CD4-positive, alpha-beta T cell treated with Interleukin-6 at 100 ng/mL for 8 hours (primary cell): ENCODE measurements around the gene TAS2R20.
"Not testable (repeated sequence)": the region's sequence is repeated elsewhere in the genome, so short reads cannot be mapped to it uniquely, and the experiment has no call there.

Experiments used
- DNase-seq: peaks from one replicate; pipeline ENCODE4 v3.0.0-alpha.2; 2020; ENCODE audit warnings: mixed read lengths, low spot score

TAS2R20 gene, protein sequence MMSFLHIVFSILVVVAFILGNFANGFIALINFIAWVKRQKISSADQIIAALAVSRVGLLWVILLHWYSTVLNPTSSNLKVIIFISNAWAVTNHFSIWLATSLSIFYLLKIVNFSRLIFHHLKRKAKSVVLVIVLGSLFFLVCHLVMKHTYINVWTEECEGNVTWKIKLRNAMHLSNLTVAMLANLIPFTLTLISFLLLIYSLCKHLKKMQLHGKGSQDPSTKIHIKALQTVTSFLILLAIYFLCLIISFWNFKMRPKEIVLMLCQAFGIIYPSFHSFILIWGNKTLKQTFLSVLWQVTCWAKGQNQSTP

DNA sequence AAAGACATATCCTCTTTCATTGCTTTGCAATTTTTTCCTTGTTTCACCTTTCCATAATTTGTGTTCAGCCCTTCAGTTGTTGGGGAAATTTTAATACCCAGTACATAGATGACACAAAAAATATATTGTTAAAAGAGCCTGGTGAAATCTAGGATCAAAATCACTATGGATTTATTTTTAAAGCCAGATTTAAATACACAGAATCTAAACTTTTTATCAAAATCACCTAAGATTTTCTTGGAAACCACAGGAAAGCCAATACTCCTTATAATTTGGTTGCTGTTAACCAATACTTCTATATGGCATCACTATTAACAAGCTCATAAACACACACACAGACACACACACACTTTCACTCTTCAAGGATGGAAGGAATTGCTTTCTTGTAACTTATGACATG lies at the start of gene TAS2R20:
Gene TAS2R20, minus strand, starts transcription at position 101 of the 400 bp plus-strand sequence. CDS start 429 bp downstream, outside the sequence.
- DNase-seq = no peak

DNA sequence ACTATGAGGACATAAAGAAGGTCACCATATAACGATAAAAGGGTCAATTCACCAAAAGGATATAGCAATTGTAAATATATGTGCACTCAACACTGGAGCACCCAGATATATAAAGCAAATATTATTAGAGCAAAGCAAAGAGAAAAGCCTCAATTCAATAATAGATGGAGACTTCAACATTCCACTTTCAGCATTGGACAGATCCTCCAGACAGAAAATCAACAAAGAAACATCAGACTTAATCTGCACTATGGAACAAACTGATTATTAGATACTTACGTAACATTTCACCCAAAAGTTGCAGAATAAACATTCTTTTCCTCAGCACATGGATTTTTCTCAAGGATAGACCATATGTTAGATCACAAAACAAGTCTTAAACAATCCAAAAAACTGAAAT lies 43.3 kb upstream of the TAS2R20 start:
- DNase-seq = not testable (repeated sequence)

DNA sequence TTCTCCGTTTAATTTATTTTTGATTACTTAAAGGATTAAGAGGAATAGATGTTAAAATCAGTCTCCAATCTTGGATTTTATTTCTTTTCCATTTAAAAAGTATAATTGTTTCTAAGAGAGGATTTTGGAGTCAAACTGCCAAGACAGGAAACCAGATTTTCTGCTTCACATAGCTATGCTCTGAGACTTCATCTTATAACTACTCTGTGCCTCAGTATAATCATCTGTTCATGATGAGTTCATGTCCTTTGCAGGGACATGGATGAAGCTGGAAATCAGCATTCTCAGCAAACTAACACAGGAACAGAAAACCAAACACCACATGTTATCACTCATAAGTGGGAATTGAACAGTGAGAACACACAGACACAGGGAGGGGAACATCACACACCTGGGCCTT lies 42.1 kb upstream of the TAS2R20 start:
- DNase-seq = no peak

DNA sequence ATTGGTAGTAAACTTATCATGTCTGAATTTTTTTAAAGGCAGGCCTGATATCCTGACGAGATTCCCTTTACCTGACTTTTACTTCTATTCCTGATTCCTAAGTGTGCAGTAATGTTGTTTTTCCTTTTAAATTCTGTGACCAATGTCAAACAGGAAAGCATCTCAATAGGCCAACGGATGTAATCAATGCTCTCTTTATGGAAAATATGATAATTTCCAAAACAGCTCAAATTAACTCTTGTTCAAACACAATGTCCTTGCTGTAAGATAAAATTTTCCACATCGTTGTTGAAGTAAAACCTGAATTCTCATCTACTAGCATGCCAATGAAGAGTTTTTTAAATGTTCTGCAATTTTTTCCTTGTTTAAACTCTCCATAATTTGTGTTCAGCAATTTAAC lies 41.1 kb upstream of the TAS2R20 start:
- DNase-seq = no peak

DNA sequence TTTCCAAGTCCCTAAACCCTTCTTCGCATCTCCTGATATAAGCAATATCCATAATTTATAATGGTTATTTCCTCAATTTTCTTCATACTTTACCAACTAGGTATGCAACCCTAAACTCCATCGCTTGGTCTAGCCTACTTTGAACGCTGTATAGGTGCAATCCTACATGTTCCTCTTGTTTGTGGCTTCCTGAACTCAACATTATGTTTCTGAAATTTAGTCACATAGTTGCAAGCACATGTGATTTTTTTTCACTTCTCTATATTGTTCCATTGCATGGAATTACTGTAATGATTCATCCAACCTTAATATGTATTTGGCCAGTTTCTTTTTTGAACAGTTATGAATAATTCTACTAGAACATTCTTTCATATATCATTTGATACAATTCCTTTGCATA lies 35.9 kb upstream of the TAS2R20 start:
- DNase-seq = not testable (repeated sequence)

DNA sequence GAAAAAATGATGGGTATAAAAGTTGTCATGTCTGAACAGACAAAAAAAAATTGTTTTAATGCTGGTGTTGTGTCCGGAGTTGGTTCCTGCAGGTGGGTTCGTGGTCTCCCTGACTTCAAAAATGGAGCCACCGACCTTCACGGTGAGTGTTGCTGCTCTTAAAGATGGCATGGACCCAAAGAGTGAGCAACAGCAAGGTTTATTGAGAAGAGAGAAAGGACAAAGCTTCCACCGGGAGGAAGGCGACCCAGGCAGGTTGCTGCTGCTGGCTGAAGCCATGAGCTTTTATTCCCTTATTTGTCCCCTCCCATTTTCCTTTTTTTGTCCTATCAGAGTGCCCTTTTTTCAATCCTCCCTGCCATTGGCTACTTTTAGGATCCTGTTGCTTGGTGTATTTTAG lies 33.2 kb upstream of the TAS2R20 start, which contains the start of gene TAS2R31:
Gene TAS2R31, minus strand, starts transcription at position 101 of the 400 bp plus-strand sequence. Its CDS starts 72 bp downstream, at position 29.
- DNase-seq = no peak

DNA sequence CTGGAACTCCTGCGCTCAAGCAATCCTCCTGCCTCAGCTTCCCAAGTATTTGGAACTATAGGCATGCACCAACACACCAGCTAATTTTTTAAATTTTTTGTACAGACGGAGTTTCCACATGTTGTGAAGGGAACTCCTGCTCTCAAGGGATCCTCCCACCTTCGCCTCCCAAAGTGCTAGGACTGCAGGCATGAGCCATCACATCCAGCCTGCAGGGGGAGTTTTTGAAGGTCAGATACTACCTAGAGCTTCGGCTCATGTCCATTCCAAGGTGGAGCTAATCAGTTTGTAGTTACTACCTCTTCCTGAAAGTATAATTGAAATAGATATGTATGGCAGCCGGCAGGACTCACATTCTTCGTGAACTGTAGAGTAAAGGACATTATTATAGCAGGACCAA lies 28.0 kb upstream of the TAS2R20 start:
- DNase-seq = no peak

DNA sequence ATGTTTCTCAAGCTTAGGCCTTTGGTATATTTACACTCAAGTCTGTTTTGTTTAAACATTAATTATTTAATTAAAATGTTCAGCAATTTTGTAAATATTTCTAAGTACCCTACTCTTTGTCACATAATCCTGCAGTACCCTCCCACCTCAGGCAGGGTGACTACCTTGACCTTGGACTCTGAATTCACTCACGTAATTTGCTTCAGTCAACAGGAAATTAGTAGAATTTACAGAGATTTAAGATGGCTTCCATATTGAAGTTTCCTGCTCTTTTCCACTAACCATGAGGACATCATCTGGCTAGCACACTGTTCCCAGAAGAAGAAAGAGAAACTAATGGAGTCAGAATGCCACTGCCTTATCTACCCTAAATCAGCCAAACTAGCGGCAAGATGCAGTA lies 25.3 kb upstream of the TAS2R20 start:
- DNase-seq = no peak

DNA sequence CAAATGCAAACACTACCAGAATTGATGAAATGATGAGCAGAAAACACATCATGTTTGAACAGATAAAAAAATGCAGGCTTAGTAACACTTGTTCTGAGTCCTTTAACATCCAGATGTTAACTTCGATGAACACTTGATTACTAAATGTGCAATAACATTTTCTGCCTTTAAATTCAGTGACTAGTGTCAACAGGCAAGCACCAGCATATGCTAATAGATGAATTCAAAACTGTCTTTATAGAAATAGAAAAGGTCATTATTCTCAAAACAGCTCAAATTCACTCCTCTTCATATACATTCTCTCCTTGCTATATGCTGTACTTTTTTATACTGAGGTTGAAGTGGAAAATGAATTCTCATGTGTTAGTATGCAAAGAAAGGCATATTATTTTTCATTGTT lies 24.4 kb upstream of the TAS2R20 start, which contains the start of gene TAS2R19:
Gene TAS2R19, minus strand, starts transcription at position 101 of the 400 bp plus-strand sequence. Its CDS starts 49 bp downstream, at position 52.
- DNase-seq = no peak

DNA sequence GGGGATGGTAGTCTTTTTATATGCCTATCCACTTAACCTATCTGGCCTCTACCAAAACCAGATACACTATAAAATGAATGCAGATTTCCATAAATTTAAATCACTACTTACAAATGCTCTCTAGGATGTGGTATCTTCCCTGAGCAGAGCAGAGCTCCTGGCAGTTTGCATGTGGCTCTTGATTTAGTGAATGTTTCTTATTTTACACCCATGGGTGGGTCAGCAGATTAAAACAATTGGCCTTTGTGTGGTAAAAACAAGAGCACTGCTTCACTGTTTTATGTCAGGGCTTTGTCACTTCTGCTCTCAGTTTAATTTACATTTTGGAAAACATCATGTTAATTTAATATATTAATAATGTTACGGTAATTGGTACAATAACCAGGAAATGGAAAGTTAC lies 18.8 kb upstream of the TAS2R20 start:
- no peak for DNase-seq

DNA sequence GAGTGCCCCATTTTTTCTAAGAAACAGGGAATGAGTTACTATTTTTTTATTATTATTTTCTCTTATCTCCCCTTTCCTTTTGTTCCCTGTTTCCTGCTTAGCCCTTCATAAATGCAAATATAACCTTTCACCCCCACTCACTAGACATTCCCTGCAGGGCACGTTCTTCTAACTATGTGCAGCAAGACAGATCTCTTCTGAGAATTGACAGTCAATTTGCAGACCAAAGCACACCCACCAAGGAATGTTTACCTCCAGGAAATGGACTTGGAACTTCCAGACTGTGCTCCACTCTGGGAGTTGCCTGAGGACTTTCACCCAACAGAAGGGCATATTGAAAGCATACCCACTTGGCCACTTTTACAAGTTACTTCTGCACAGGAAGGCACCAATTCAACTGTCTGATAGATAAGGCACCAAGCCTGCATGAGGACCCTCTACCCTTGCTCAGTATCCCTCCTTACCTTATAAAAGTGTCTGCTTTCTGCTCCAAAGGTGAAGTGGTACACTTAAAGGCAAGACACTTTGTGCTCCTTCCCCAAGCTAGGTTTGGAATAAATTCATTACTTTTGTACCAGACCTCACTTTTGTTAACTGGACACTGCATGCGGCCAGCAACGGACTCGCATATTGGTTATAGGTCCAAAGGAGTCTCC lies 17.8 kb upstream of the TAS2R20 start:
- DNase-seq = no peak

DNA sequence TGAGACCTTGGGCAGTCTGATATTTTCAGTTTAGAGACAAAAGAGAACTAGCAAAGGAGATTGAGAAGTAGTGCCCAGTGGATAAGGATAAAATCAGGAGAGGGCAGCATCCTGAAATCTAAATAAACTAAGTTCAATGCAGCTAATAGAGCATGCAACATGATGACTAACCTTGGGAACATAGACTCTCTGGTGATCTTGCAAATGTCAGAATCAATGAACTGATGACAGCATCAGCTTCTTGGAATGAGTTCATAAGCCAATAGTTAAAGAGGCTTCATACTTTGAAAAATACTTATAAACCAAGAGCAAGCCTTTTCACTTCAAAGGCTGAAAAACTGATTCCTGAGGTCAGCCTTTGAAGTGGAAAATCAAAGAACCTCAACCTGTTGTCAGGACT lies 16.1 kb upstream of the TAS2R20 start:
- no peak for DNase-seq

DNA sequence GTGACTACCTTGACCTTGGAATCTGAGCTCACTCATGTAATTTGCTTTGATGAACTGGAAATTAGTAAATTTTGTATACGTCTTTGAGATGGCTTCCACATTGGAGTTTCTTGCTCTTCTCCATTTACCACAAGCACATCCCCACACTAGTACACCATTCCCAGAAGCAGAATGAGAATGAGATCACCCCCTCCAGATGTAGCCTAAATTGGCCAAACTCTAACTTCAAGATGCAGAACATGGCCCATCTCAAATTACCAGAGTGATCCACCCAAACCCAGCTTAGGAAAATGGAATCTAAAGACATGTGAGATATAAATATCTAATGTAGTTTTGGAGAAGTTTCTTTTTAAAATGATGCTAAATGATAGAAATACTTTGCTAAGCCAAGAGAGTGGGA lies 9.5 kb upstream of the TAS2R20 start:
- DNase-seq = no peak

DNA sequence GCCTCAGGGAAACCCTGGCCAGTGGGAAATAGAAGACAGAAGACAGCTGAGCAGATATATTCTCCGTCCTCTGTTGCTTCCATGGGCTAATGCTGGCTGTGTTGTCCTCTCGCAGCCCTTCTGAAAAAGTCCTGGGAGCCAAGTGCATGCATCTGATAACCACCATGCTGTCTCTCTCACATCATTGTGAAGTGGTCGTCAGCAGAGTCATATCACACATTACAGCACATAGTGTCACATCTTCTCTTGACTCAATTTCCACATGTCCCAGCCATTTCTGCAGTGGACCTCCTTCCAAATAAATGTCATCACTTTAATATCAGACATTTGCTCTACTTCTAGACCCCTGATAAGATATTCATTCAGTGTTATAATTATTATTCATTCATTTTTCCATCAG lies 3.8 kb downstream of the TAS2R20 start:
- no peak for DNase-seq

DNA sequence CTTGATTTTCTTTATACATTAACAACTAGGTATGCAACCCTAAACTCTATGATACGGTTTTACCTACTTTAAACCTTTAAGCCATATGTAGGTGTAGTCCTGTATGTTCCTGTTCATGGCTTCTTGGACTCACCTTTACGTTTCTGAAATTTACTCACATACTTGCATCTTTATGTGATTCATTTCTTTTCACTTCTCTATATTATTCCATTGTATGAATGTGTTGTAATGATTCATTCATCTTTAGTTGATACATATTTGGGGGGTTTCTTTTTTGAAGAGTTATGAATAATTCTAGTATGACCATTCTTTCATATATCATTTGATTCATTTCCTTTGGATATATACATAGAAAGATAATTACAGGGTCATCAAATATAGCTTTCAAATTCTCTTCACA lies 9.0 kb downstream of the TAS2R20 start:
- DNase-seq = no peak

DNA sequence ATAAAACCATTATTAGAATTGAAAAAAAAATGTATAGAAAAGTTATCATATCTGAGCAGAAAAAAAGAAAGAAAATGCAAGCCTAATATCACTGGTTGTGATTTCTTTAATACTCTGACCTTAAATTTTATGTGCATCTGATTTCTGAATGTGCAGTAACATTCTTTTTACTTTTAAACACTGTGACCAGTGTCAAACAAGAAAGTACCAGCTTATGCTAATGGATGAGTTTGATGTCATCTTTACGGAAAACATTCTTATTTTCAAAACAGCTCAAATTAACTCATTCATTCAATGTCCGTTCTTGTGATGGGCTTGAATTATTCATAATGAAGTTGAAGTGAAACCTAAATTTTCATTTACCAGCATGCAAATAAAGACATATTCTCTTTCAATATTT lies 11.3 kb downstream of the TAS2R20 start, which contains the start of gene TAS2R50:
Gene TAS2R50, minus strand, starts transcription at position 101 of the 400 bp plus-strand sequence. Its CDS starts 52 bp downstream, at position 49.
- DNase-seq = no peak

DNA sequence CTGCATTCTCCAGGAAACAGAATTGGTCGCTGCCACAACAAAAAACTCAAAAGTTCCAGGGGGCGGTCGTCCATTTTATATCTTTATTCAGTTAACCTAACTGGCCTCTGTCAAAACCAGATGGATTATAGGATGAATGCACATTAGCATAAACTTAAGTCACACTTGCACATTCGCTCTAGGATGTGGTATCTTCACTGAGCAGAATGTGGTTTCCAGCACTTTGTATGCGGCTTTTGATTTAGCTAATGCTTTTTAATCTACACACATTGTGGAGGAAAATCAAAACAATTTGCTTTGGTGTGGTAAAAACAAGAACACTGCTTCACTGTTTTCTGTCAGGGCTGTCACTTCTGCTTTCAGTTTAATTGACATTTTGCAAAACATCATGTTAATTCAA lies 15.9 kb downstream of the TAS2R20 start:
- peak; percentile 60 for DNase-seq

DNA sequence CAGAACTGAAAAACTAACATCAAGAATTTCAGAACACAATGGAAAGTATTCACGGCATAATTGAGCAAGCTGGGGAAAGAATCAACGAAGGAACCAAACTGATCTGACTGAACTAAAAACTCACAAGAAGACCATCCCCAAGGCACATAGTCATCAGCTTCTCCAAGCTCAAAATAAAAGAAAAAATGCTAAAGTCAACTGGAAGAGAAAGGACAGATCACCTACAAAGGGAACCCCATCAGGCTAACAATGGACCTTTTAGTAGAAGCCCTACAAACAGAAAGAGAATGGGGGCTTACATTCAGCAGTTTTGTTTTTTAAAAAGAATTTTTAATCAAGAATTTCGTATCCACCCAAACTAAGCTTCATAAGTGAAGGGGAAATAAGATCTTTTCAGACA lies 23.1 kb downstream of the TAS2R20 start:
- DNase-seq = no peak

DNA sequence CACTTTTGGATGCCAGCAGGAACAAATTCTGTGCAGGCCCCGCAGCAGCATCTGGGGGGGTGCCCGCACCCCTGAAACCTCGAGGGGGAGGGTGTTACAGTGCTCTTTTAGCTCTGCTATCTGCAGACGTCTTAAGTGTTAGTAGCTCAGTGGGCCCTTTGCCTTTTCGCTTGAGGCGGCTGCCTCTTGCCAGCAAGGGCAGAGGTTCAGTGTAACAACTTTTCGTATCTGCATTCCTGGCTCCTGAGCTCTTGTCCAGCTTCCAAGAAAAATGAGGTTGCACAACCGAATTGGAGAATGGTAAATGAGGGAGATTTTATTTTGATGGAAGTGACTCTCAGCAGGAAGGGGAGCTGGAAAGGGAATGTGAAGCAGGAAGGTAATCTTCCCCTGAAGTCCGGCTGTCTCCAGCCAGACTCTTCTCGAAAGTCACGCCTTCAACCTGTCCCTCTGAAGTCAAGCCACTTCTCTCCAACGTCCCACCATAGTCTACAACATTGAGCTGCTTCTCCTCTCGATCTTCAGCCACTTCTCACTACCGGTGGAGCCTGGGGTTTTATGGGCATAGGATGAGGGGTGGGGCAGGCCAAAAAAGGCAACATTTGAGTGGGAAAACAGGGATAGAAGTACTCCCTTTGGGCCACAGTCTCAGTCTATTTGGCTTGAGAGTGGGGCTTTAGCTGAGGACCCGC lies 29.2 kb downstream of the TAS2R20 start:
- no peak for DNase-seq

DNA sequence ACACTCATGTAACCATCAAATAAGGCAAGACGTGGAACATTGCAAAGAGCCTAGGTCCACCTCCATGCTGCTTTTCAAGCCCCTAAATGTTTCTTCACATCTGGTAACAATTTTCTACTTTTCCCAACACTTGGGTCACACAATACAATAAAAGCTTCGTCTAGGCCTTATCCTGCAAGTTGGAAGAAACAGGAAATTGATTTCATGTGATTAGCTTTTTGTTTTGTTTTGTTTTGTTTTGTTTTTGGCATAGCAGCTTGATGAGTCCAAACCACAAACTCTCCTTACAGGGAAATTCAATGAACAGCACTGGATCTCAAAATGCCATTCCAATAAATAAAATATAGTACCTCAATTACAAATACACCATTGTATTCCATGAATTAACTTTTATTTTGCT lies 30.7 kb downstream of the TAS2R20 start:
- no peak for DNase-seq

DNA sequence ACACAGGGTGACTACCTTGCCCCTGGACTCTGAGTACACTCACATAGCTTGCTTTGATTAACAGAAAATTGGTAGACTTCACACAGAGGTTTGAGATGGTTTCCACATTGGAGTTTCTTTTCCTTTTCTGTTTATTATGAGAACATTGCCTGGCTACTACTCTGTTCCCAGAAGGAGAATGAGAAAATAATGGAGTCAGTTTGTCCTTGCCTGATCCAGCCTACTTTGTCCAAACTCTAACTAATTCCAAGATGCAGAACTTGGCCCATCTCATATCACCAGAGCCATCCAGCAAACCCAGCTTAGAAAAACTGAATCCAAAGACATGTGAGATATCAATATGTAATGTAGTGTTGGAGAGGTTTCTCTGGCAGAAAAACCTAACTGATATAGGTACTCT lies 31.8 kb downstream of the TAS2R20 start:
- DNase-seq = no peak

DNA sequence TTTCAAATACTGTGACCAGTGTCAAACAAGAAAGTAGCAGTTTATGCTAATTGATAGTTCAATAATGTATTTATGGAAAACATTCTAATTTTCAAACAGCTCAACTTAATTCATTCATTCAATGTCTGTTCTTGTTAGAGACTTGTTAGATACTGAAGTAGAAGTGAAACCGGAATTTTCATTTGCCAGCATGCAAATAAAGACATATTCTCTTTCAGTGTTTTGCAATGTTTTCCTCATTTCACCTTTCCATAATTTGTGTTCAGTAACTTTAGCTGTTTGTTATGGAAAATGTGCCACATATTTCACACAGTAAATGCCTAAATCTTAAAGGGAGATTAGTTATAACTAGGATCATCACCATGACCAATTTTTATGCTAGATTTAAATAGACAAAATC lies 32.6 kb downstream of the TAS2R20 start:
- DNase-seq = no peak

DNA sequence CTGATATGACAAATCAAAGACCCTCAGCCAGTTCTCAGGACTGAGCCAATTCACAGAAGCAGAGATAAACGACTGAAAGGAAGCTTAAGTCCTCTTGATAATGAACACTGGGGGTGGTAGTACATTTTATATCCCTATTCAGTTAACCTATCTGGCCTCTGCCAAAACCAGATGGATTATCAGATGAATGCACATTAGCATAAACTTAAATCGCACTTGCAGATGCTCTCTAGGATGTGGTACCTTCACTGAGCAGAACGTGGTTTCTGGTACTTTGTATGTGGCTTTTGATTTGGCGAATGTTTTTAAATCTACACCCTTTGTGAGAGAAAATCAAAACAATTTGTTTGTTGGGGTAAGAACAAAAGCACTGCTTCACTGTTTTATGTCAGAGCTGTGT lies 37.9 kb downstream of the TAS2R20 start:
- DNase-seq = no peak
